Measurements from ENCODE around the gene NOXA1.

DNA sequence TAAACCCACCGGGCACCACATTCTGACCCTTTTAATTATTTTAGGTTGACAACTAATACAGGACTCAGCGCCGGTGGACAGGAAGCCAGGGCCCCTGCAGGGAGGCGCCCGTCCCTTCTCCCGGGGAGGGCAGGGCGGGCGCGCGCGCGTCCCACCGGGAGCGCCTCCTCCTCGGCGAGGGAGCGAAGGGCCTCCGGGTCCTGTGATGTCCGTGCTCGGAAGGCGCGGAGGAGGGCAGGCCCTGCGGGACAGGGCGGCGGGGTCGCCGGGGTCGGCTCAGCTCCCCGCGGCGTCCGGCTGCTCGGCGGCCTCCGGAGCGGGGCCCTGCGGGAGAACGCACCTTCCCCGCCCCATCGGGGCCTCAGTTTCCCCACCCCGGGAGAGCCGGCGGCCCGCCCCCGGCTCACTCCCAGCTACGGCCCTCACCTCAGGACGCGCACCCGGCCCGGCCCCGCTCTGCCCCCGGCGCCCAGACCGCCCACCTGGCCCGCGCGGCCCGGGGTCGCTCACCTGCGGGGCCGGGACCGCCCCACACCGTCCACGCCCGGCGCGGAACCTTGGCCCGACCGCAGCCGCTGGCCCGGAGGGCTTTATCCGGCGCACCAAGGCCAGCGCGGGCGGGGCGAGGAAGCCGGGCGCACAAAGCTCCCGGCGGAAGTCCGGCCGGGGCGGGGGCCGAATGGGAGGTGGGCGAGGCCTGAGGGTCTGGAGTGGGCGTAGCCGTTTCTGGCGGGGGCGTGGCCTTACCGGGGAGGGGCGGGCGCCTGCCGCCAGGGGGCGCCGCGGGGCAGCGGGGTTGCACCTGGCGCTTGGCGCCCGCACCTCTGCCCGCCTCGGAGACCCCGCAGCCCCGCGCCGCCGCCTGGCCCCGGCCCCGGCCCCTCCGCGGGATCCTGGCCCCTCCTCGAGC lies at the start of gene NOXA1, which contains the start of gene EXD3:
- TF ChIP-seq, protein P1, sequence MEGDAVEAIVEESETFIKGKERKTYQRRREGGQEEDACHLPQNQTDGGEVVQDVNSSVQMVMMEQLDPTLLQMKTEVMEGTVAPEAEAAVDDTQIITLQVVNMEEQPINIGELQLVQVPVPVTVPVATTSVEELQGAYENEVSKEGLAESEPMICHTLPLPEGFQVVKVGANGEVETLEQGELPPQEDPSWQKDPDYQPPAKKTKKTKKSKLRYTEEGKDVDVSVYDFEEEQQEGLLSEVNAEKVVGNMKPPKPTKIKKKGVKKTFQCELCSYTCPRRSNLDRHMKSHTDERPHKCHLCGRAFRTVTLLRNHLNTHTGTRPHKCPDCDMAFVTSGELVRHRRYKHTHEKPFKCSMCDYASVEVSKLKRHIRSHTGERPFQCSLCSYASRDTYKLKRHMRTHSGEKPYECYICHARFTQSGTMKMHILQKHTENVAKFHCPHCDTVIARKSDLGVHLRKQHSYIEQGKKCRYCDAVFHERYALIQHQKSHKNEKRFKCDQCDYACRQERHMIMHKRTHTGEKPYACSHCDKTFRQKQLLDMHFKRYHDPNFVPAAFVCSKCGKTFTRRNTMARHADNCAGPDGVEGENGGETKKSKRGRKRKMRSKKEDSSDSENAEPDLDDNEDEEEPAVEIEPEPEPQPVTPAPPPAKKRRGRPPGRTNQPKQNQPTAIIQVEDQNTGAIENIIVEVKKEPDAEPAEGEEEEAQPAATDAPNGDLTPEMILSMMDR (IDR thresholded peaks at IDR 0.05; ENCODE audit: control extremely low read depth in 1 of 3, insufficient read depth in 1 of 3, low read depth in 1 of 3, low read length in 3 of 3): peak in 2 of 3 experiments; percentile 64 to 70; a peak in 3 of 4 replicates
- TF ChIP-seq RFX5 (IDR thresholded peaks at IDR 0.05; ENCODE audit: borderline replicate concordance, low read depth, low read length): no peak
- TF ChIP-seq SP2 (IDR thresholded peaks at IDR 0.05; ENCODE audit: low read length): no peak
- no peak for TF ChIP-seq JUND (IDR thresholded peaks at IDR 0.05; ENCODE audit: low read length)
- TF ChIP-seq SAP30 (IDR thresholded peaks at IDR 0.05; ENCODE audit: insufficient read depth, insufficient replicate concordance, low read length): no peak
- TF ChIP-seq MAX (IDR thresholded peaks at IDR 0.05): peak; percentile 39; the same call in 1 of the 2 replicates
- no peak for TF ChIP-seq POLR2AphosphoS5 (IDR thresholded peaks at IDR 0.05; ENCODE audit: low read depth, low read length)
- no peak for TF ChIP-seq EZH2 (IDR thresholded peaks at IDR 0.05; ENCODE audit: low read depth, low read length, severe bottlenecking)
- TF ChIP-seq RAD21 (IDR thresholded peaks at IDR 0.05 in 1 of 2, conservative IDR thresholded peaks at IDR 0.05 in 1 of 2; ENCODE audit: low read depth in 2 of 2, low read length in 2 of 2): peak; percentile 27 to 61; a peak in 3 of 4 replicates
